GM18520 (cell line): ENCODE results near the gene BMX.

Source experiments
- ATAC-seq: cut with Tn5 transposase; IDR thresholded peaks from one replicate; pipeline ENCODE4 v1.9.1; 2021; ENCODE audit not compliant: unreplicated experiment

BMX gene

DNA sequence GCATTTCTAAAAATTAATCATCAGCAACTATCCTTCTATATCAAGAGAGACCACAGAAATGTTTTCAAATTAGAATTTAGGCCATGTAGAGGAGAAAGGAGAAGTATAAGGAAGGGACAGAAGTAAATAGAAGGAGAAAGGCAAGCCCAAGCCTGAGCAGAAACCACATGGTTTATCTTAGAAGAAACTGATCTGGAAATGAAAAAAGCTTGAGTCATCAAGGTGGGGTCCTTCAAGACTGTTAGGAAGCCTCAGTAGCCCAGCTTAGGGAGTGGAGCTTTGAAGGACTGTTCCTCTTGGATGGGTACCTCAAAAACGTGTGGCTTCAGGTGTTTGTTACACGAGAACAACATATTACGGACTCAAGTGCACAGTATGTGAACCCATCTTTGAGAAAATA is 4.5 kb downstream of the BMX start:
- no peak for ATAC-seq

DNA sequence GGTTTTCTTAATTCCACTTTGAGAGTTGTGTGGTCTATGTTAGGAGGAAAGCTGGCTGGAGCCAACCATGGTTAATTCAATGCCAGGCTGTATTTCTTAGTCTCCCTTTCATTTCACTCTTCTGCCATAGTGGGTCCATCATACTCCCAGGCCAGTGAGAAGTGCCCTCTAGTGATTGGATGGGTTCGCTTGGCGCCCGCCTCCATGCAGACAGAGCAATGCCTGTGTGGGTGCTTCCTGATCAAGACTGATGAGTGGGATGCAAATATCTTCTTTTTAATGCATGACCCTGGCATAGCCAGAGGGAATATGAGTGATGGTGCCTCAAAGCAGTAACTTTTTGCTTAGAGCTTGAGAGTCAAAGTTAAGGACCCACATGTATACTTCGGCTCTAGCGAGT is 6.4 kb downstream of the BMX start:
- ATAC-seq, result no peak

DNA sequence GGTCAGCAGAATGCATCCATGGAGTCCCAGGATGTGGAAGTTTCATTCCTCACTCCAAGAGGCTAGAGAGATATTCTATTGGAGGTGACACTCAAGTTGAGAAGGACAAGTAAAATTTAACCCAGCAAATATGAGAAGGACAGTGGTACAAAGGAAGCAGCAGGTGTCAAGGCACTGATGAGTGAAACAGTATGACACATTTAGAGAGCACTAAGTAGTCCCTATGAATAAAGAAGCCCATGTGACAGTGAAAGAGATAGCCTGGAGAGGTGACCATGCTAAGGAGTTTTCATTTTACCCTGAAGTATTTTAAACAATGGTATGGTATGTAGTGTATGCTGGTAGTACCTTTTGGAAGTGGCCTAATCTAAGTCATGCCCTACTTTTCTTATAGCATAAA is 9.2 kb downstream of the BMX start:
- ATAC-seq, result no peak

DNA sequence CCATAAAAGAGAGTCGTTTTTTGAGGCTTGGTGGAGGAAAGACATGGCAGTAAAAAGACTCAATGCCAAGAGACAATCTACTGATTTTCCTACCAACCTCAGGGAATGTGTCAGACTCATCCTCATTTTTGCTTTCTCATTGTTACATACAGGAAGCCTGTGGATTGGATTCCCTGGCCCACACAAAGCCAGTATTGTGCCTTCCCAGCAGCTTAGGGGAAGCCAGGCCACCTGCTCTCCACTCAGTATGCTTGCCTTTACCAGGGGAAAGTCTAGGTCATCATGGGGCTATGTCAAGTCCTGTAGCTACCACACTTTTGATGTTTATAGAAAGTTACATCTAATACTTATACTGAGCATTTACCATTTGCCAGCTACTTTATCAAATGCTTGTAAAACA is 11.0 kb downstream of the BMX start:
- no peak for ATAC-seq

DNA sequence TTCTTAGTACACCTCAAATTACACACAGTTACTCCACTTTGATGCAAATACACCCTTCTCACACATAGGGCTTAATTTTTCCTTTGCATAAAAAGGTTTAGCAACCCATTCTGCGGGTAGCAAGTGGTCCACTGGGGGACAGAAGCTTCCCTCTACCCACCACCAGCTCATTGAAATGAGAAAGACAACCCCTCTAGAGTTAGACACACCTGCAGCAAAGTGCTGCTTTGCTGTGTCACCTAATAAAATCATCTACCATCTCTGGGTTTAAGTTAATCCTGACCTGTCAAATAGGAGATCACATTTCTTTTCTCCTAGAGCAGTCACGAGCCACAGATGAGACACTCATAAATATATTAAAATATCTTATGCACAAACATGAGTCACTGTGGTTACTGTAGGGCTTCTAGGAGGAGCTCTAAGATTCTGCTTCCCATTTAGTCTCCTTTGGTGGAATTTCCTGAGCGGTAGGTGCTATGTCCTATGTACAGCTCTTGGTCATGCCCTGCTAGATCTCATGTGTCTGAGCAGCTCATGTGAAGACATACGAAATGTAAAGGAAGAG is 11.9 kb downstream of the BMX start:
- no peak for ATAC-seq

DNA sequence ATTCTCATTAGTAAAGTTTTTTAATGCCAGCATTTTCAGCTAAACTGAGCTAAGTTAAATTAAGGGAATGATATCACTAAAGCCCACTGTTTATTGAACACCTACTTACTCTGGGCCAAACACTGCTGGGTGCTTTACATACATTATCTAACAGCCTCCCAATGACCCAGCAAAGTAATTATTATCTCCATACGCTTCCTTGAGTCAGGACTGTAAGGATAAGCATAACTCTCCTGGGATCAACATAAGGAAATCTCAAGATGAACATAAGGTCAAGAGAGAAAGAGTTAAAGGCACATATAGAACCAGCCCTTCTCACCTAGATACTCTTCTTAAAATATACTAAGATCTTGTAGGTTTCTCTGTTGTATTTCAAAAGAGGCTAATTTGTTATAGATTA is 13.7 kb downstream of the BMX start:
- no peak for ATAC-seq

DNA sequence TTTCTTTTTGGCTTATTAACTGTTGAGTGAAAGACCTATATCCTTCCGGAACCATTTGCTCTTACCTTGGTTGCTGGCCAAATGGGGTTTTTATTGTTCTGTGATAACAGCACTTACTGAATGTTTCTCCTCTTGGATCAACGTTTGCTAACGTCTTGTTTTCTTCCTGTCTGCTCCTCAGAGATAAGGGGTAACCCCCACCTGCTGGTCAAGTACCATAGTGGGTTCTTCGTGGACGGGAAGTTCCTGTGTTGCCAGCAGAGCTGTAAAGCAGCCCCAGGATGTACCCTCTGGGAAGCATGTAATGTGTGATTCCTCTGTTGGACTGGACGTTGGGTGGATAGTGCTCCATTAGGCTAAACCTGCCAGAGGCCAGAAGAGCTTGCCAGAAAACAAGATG is 15.3 kb downstream of the BMX start:
- no peak for ATAC-seq

DNA sequence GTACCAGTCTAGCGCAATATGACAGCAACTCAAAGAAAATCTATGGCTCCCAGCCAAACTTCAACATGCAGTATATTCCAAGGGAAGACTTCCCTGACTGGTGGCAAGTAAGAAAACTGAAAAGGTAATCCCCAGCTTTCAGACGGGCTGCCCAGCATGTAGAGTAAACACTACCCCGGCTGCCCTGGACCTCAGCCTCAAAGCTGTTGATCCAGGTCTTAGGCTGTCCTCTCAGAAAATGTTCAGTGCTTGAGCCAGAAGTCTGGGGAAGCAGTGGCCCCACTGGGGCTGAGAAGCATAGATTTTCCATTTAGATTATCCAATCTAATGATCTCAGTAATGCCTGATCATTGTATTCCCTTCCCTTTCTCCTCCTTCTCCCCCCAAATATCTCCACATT is 21.9 kb downstream of the BMX start:
- no peak for ATAC-seq

DNA sequence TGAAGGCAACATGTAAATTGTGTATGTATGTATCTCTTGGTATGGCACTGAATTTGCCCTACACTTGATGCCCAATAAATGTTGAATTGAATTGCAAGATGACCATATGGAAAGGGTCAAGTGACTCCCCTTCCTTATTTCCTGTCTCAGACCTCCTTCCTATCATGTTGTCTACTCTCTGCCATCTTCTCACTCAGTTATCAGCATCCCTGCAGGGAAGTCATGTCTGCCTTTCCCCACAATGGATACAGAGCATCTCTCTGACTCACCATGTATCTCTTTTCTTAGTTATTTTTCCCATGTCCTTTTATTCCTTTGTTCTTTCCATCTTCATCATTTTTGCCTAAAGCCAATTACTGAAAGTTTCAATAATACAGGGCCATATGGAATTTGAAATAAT is 22.5 kb downstream of the BMX start:
- ATAC-seq, result no peak

DNA sequence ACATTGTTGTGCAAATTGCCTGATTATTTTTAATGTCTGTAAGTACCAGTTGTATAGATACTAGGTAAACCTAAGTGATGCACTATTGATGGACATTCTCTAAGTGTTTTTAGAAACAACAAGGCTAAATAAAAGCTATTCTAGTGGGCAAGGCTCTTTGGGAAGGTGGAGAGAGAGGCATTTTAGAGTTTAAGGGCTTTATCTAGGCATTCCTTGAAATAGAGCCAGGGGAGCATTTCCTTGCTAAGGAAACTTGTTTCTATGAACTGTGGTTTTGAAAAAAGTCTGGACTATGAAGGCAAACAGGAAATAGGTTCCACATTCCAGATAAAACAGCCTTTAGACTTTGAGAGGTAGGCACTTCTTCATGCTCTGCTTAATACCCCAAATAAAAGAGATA is 23.8 kb downstream of the BMX start:
- no peak for ATAC-seq

DNA sequence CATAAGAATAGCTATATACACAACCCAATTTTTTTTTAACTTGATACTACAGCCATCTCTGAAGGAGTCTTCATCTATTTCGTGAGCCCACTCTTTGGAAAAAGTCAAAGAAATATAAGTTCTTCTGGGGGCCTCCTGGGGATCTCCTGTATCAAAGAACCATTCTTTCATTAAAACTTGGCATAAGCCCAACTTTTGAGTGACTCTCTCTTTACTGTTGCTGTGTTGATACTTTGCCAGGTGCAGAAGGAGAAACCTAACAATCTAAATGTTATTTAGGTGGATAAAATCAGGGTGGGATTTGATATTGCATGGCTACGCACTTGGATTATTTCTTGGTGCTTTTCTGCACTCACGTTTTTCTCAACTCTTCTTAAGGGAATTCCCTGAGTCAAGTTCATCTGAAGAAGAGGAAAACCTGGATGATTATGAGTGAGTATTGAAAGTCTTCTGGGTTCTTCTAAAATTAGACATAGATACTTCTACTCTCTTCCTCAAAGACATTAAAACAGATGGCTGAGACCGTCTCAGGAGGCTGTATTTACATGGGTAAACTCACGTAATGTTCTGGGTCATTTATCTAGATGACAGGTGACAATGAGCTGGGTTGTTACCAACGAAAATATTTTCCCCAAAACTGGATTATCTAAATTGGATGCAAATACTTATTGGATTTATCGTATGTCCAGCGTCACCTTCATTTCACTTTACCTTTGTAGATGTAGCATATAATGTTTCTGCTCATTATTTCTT is 25.2 kb downstream of the BMX start:
- ATAC-seq, result no peak

DNA sequence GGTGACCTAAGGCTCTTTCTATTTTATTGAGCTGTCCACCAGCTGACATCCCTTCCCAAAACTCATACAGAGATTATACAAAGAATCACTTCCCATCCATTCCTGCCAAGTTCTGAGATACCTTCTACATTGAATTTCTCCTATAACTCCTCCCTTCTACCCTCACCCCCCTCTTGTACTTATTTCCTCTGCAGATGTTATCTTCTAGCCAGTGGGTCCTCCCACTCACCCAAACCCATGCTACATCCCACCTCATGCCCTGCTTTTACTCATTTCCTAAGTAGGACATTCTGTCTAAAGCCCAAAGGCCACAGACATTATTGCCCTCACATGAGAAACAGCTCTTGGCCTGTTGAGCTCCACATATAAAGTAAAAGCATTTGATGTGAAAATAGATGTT is 28.6 kb downstream of the BMX start:
- no peak for ATAC-seq

DNA sequence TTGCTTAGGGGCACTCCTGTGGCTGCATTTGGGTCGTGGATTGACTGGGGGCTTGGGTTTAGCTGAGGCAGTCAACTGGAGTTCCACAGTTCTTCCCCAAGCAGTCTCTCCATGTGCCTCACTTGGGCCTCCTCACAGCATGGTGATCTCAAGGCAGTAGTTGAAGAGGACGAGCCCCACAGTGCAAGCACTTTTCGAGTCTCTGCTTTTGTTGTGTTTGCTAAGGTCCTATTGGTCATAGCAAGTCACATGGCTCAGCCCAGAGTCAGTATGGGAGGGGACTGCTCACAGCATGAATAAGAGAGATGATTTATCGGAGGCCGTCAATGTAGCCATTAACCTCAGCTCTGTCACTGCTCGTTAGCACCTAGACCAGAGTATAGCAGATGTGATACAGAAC is 29.7 kb downstream of the BMX start:
- ATAC-seq, result no peak

DNA sequence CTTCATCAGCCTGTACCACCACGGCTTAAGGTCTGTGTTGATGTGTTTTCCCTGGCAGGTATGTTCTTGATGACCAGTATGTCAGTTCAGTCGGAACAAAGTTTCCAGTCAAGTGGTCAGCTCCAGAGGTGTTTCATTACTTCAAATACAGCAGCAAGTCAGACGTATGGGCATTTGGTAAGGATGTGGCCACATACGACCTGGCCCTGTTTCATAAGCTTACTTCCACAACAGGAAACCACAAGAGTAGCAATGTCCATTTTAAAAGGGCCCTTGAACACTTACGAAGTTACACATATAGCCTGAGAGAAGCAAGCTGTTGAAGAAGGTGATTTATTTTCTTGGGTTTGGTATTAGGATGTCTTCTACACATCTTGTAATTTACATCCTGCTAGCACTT is 46.1 kb downstream of the BMX start:
- no peak for ATAC-seq

DNA sequence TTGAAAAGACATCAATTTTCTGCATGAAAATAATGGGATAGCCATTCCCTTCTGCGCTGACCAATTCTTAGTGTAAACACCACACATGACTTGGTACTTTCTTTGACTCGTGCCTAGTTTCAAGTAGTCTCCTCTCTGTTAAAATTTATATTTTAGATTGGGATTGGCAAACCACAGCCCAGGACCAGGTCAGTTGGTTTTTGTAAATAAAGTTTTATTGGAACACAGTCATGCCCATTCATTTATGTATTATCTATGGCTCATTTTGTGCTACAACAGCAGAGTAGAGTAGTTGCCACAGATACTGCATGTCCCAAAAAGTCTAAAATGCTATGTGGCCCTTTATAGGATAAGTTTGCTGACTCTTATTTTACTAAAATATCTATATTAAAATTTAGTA is 46.7 kb downstream of the BMX start:
- no peak for ATAC-seq

DNA sequence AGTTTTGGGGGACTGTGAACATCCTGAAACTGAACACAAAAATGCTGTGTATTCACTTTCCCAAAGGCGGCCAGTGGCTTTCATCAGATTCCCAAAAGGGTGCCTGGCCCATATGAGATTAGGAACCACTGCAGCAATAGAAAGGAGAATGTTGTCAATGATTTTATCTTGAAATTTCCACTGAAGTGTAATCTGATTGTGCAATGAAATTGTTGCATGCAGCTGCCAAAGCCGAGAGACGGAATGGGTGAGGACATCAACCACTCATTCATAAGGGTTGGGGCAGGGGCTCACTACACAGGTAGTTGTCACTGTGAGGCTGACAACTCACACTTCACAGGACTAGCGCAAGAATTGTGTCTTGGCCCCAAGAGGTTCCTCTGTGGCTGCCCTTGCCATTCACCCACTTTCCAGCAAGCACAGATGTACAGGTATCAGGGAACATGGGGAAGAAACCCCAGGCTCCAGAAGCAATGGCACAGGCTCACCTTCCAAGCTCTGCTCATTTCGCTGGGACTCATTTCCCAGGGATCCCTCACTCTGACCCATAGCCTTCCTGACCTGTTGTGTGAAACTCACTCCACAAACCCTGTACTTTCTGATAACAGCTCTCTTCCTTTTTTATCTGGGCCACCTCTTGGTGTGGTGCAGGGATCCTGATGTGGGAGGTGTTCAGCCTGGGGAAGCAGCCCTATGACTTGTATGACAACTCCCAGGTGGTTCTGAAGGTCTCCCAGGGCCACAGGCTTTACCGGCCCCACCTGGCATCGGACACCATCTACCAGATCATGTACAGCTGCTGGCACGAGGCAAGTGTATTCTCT is 48.8 kb downstream of the BMX start:
- ATAC-seq, result no peak

DNA sequence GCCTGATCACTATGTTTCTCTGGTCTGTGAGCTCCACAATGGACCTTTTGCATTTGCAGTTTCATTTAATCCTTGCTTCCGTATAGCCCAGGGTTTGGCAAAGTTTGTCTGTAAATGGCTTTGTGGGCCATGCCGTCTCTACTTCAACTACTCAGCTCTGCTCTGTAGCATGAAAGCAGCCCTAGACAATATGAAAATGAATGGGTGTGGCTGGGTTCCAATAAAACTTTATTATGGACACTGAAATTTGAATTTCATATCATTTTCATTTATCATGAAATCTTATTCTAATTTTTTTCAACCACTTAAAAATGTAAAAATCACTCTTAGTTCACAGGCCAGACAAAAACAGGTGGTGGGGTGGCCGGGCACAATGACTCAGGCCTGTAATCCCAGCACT is 58.6 kb downstream of the BMX start:
- no peak for ATAC-seq

DNA sequence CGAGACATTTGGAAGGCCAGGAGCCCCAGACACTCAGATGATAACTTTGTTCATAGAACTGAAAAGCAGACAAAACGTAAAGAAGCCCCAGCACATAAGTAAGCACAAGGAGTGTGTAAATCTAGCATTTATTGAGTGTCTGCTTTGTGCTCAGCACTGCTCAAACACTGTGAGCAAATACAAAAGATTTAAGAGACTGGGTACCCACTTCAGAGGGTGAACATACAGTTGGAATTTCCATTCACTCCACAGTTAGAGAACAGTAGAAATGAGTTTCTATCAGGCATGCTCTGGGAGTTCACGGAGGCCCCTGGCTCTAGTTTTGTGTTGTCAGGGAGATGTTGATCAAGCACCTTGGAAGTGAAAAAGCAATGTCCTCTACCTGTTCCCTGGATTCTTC is 60.3 kb downstream of the BMX start:
- no peak for ATAC-seq

DNA sequence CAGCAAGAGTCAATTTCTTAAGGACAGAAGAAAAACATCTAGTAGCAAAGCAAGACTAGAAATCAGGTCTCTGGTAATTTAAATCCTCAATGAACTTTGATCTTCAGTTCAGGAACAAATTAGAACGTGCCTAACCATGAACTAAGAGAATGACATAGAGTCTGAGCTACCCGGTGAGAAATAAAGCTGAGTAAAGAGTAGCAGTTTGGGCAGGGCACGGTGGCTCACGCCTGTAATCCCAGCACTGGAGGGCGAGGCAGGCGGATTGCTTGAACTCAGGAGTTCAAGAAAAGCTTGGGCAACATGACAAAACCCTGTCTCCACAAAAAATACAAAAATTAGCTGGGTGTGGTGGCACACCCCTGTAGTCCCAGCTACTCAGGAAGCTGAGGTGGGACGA is 62.4 kb downstream of the BMX start:
- no peak for ATAC-seq

DNA sequence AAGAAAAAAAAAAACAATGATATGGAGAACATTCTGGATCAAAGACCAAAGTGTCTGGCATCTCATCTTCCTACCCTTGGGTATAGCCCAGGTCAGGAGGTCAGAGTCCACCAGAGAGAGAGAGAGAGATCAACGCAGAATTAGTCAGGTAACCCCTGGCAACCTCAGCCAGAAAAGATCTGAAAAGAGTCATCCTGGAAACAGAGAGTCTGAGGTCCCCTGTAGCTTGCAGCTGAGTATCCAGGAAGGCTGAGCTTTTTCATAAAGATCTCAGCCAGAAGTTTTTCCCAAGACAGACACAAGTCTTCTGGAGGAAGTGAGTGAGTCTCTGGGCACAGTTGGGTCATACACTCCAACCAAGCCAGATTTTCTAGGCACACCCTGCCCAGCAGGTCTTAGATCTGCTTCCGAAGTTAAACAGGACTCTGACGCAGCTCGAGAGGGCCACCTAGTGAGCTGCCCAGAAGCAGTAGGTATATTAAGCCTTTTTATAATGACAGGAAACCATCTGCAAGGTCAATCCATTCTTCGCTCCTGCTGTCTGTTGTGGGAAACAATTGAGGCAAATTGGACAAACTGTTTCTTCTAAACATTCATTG is 64.5 kb downstream of the BMX start:
- no peak for ATAC-seq

DNA sequence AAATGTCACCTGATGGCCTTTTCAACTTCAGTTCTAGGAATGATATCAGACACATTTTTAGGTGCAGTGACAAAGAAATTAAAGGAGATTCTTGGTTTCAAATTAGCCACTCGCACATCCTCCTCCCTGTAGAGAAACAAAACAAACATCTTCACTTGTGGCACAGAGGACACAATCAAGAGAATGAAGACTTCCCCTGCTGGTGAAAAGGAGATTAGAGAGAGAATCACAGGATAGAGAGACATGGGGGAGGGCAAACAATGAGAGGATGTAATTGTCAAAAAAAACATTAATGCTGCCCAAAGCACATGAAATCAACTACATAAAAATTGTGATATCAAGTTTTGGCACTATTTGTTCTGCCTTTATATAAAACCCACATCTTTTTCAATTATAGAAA is 65.6 kb downstream of the BMX start:
- ATAC-seq, result no peak

DNA sequence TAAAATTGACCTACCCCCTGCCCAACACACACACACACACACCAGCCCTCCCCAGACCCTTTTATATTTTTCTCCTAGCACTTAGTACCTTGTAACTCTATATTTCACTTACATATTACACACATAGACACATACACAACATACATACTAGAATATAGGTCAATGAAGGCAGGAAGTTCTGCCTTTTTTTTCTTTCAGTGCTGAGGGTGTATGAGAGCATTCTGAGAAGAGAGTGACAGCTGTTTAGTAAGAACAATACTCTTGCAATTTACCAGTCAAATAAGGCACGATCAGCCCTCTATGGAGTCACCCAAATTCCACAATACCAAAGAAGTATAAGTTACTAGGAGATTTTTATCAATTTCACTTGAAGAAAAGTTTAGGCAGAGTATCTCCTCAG is 66.7 kb downstream of the BMX start:
- no peak for ATAC-seq
